Activated CD4-positive, alpha-beta T cell treated with anti-CD3 and anti-CD28 coated beads for 4 hours (primary cell): ENCODE measurements around the gene CDK2AP2.
"Not testable (repeated sequence)": the region's sequence is repeated elsewhere in the genome, so short reads cannot be mapped to it uniquely, and the experiment has no call there.

ENCODE experiments used
- DNase-seq, 2 donors: peaks; one replicate each; pipeline ENCODE4 v3.0.0-alpha.2; 2020

Gene CDK2AP2, protein sequence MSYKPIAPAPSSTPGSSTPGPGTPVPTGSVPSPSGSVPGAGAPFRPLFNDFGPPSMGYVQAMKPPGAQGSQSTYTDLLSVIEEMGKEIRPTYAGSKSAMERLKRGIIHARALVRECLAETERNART

DNA sequence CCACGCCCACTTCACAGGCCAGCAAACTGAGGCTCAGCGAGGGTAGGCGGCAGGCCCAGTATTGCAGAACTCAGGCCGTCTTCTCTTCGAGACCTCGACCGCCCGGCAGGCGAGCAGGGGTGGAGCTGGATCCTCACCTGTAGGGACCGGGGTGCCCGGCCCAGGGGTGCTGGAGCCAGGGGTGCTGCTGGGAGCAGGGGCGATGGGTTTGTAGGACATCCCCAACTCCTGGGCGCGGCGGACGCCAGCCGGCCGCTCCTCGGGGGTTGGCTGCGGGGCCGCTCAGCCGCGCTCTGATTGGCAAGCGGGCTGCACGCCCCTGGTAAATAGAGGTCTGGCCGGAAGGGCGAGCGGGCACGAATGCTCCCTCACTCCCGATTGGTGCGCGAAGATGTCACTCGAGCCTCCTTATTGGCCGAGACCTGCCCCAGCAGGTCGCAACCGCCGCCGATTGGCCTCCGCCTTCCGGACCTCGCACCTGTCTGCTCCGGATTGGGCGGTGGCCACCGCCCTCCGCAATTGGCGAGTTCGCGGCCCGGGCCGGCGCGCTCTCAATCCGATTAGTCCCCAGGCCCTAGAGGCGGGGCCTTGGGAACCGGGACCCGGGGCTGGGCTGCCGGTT is at the start of gene CDK2AP2:
Gene CDK2AP2, minus strand, starts transcription at position 299 of the 622 bp plus-strand sequence. Its CDS starts 80 bp downstream, at position 219.
- DNase-seq, result peak; percentile 94 to 97

DNA sequence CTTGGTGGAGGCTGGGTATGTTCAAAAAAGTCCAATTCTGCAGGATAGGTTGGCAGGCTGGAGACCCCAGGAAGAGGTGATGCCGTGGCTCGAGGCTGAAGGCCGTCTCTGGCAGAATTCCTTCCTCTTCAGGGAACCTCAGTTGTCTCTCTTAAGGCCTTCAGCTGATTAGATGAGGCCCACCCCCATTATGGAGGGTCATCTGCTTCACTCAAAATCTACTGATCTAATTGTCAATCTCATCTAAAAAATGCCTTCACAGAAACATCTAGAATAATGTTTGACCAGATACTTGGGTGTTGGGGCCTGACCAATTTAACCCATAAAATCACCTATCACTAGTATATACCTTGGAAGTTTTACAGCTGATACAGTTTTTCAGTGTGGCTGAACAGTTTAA is 48.3 kb upstream of the CDK2AP2 start:
- DNase-seq, result no peak

DNA sequence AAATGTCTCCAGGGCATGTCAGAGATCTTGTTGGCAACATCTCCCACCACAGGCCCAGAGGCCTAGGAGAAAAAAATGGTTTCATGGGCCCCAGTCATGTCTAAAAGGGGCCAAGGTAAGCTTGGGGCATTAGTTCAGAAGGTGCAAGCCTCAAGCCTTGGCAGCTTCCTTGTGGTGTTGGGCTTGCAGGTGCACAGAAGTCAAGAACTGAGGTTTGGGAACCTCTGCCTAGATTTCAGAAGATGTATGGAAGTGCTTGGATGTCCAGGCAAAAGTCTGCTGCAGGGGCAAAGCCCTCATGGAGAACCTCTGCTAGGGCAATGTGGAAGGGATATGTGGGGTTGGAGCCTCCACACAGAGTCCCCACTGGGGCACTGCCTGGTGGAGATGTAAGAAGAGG is 43.7 kb upstream of the CDK2AP2 start:
- DNase-seq, result not testable (repeated sequence)

DNA sequence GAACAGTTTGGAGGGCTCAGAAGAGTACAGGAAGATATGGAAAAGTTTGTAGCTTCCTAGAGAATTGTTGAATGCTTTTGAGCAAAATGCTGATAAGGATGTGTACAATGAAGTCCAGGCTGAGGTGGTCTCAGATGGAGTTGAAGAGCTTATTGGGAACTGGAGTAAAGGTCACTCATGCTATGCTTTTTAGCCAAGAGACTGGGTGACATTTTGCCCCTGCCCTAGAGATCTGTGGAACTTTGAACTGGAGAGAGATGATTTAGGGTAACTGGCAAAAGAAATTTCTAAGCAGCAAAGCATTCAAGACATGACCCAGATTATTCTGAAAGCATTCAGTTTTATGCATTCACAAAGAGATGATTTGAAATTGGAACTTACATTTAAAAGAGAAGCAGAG is 43.2 kb upstream of the CDK2AP2 start:
- no peak for DNase-seq

DNA sequence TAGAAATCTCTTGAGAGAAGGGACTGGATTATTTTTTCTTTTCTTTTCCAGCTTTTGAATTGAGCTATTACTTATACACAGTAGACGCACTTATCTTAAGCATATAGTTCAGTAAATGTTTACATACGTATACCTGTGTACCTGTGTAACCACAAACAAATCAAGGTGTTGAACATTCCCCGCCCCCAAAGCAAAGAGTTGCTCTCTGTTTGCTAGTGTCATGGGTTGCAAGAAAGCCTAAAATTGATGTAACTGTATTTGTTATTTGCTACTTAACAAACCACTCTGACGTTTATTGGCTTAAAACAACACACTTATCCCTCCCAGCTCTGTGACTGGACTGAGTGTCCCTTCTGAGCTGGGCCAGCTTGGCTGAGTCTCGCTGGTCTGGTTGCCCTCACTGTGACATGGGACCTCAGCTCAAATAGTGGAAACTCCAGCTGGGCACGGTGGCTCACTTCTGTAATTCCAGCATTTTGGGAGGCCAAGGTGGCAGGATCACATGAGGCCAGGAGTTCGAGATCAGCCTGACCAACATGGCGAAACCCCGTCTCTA is 40.7 kb upstream of the CDK2AP2 start:
- DNase-seq, result no peak

DNA sequence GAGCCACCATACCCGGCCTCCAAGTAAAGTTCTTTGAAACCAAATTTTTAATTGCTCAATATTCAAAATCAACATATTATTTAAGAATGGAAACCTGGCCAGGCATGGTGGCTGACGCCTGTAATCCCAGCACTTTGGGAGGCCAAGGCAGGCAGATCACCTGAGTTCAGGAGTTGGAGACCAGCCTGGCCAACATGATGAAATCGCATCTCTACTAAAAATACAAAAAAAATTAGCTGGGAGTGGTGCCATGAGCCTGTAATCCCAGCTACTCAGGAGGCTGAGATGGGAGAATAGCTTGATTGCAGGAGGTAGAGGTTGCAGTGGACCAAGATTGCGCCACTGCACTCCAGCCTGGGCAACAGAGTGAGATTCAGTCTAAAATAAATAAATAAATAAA is 40.1 kb upstream of the CDK2AP2 start:
- DNase-seq, result not testable (repeated sequence)

DNA sequence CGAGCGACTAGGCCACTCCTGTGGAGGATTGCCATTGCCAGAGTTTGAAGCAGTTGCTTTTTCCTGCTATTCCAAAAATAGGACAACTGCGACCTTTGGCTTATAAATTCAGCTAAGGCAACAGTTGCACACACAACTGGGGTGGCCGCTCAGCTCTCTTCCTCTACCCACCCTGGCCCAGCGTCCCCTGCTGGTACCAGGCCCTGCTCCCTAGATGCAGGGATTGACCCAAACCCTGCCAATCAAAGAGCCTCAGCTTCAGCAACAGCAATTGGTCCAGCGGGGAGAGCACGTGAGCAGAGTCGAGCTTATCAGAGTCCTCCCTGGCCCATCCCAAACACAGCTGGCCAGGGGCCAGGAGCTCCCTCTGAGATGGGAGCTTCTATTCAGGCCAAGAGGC is 37.3 kb upstream of the CDK2AP2 start:
- no peak for DNase-seq

DNA sequence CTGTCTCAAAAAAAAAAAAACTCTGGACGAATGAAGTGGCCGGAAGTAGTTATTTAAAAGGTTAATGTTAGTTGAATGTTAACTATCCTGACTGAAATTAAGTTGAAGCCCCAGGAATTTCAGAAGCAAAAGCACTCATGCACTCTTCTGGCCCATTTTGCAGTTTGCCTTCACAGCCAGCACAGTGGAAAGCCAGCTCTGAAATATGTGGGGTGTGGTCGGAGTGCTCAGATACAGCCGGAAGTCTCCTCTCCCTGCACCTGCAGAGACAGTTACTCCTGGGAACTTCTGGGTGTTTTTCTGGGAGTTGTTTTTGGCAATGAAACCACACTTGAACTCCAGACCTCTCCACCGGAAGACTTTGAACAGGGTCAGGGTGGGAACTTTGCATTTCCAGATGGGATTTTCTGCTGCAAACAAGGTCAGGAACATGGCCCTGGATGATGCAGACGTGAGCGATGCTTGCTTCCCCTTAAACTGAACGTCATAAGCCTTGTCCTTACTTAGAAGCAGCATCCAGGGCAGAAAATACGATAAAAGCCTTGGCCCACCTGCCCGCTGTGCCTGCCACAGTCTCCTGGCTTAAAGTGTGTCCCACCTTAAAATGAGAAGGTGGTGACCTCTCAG is 36.8 kb upstream of the CDK2AP2 start:
- DNase-seq, result no peak

DNA sequence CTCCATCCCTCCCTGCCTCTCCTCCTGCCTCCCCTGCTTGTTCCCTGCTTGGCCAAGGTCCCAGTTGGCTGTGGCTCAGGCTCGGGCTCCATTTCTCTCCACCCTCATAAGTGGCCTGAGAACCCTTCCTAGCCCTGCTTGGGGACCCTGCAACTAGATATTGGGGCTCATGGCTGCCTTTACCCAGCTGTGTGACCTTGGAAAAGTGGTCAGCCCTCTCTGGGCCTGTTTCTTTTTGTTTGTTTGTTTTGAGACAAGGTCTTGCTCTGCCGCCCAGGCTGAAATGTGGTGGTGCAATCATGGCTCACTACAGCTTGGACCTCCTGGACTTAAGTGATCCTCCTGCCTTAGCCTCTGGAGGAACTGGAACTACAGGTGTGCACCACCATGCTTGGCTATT is 35.6 kb upstream of the CDK2AP2 start:
- no peak for DNase-seq

DNA sequence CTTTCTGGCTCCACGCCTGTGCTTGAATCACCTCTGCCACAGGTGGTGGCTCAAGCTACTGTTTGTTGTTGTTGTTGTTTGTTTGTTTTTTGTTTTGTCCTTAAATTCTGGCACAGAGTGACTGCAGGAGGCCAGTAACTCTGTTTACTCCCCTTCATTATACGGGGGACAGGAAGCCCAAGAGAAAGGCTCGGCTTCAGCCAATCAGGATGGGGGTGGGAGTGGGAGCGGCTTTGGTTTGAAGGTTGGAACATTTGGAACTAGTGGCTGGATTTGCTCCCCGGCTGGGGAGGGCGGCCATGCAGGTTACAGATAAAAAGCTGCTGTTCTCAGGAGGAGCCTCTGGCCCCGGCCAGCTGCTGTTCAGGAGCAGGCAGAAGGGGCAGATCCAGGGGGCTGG is 35.0 kb upstream of the CDK2AP2 start:
- DNase-seq, result no peak

DNA sequence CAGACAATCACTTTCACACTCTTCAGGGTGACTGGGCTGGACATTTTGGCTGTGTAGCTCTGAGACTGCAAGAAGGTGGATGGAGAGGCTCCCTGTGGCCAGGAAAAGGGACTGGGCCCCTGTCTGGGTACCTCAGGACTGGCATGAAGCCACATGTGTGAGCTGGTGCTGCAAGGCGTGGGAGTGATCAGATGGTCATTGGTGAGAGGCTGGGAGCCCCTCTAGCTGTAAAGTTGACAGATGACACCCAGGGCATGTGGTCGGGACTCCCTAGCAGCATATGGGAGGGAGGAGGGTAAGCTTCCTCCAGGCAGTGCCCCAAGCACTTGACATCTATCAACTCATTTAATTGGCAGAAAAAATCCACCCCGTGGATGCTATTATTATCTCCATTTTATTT is 34.2 kb upstream of the CDK2AP2 start:
- DNase-seq, result no peak

DNA sequence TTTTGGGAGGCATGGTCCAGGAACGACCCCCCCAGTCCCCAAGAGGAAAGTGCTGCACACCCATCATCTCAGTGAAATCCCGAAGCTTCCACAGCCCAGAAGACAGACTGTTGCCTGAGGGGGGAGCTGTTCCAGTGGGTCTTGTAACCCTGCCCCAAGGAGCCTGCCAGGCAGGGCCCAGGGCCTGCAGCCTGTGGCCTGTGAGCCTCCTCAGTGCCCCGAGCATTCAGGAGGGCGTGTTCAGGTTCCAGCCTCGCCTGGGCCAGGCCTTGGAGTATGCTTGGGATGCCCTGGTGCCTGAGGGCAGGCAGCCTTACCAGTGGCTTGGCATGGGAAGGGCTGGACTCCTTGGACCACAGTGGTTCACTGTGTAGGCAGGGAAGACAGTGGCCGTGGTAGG is 33.2 kb upstream of the CDK2AP2 start:
- no peak for DNase-seq

DNA sequence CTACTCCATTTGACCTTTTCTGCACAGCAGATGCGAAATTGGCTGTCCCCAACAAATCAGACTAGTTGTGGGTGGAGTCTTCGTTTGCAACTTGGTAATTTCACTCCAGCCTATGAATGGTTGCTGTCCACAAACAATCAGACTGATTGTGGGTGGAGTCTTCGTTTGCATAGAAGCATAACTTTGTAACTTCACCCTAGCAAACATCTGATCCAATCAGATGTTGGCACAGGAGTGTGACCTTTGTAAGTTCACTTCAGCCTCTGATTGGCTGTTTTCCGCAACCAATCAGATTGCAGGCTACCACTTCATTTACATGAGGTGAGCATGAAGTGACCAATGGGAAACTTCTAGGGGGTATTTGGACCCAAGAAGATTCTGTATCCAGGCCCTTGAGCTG is 31.6 kb upstream of the CDK2AP2 start:
- no peak for DNase-seq

DNA sequence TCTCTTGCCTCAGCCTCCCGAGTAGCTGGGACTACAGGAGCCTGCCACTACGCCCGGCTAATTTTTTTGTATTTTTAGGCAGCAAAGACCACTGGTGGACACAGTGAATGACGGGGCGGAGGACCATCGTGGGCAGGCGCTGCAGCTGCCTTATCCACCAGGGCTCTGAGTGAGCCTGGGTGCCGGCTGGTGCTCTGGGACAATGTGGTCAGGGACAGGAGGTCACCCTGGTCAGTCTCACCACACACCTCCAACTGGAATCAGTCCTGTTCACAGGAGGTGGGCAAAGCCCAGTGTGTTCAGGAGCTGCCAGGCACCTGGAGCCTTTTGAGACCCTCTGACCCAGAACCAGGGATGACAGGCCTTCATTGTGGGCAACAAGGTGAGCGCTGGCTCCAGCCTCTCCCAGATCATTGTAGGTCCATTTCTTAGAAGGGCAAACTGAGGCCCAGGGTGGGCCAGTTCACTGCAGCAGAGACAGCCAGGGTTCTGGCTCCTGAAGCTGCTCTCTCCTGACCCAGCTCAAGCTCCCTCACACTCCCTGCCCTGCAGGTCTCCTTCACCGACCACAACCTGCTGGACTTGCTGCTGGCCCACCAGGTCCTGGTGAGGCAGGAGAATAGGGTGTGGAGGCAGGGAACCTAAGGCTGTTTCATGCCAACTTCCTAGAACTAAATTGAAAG is 31.0 kb upstream of the CDK2AP2 start:
- DNase-seq, result no peak

DNA sequence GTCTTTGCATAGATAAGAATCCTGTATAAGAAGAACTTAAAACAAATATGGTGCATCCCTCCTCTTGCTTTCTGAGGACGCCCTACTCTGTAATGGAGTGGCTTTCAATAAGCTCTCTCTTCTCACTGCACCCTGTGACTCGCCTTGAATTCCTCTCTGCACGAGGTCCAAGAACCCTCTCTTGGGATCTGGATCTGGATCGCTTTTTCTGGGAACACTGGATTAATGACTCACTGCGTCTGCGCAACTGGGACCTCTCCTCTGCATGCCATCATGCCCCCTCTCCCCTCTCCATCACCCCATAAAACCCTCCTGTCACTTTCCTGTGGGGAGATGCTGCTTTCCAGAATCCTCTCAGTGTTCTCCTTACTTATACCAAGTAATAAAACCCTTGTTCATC is 30.3 kb upstream of the CDK2AP2 start:
- DNase-seq, result no peak

DNA sequence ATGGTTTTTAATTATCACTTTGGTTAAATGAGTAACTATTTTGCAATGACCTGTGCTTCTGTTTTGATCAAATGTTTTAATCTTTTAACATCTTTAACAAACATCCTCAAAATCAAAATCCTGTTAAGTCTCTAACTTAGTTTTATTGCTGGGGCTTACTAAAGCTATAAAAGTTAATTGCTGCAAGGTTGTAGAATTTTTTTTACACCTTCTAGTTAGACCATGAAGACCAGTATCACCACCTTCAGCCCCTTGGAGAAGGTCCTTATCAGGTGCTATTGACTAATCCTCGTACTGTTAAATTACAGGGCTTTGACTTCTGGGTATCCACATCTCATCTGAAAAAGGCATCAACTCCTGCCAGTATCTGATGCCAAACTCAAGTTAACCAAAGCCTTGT is 27.6 kb upstream of the CDK2AP2 start:
- no peak for DNase-seq

DNA sequence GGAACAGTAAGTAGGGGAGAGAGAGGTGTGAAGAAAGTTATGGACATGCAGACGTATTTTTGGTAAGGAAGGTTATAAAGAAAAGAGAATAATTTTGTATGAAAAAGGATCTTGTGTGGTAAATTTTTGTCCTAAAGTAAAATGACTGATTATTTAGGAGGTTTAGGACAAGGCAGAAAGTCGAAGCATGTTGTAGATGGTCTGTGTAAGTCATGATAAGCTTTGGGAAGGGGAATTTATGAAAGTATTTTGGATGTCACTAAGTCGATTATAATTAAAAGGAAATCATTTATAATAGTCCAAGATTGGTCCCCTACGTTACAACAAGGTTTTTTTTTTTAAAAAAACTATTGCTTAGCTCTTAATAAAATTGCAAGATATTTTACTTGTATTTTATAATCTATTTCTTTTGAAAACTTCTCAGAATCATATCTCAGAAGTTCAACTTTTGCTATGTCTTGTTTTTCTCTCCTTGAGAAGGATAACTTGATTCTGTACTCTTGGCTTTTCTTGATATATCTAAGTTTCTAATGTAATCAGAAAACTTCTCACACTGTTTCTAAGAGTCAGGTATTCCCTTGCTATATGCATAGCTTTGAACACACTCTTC is 26.2 kb upstream of the CDK2AP2 start:
- DNase-seq, result no peak

DNA sequence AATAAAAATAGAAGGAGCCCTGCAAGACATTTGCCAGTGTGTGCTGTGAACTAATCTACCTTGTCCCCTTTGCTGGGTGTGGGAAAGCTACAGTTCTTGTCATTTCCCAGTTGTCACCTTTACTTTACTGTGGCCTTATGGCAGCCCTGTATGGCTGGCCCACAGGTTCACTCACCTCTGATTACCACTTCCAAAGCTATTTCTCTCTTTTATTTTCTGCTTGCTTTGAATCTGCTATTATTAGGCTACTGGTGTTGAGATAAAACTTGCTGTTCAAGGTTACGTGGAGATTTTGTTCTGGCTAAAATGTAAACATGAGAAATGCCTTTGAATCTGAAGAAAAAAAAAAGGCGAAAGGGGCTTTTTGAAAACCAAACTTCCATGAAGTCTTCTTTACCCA is 24.9 kb upstream of the CDK2AP2 start:
- no peak for DNase-seq

DNA sequence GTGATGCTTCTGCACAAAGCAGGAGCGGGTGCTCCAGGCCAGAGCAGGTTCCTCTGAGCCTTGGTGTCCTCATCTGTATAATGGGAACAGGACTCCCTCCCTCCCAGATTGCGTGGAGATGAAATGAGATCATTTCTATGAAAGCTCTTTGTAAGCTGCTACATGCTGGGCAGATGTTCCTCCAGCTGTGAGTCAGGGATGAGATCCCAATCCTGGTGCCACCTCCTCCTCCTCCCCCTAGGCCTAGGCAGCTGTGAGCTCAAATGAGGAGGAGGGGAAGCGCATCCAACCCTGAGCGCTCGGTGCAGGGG is 22.3 kb upstream of the CDK2AP2 start:
- DNase-seq, result no peak

DNA sequence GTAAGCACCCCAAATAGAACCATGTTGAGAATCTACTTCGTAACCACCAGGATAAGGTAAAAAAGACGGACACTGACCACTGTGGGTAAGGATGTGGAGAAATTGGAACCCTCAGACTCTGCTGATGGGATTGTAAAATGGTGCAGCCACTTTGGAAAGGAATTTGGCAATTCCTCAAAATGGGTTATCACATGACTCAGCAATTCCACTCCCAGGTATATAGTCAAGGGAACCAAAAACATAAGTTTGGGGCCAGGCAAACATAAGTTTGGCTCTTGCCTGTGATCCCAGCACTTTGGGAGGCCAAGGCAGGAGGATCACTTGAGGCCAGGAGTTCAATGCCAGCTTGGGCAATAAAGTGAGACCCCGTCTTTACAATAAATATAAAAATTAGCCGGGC is 20.4 kb upstream of the CDK2AP2 start:
- no peak for DNase-seq

DNA sequence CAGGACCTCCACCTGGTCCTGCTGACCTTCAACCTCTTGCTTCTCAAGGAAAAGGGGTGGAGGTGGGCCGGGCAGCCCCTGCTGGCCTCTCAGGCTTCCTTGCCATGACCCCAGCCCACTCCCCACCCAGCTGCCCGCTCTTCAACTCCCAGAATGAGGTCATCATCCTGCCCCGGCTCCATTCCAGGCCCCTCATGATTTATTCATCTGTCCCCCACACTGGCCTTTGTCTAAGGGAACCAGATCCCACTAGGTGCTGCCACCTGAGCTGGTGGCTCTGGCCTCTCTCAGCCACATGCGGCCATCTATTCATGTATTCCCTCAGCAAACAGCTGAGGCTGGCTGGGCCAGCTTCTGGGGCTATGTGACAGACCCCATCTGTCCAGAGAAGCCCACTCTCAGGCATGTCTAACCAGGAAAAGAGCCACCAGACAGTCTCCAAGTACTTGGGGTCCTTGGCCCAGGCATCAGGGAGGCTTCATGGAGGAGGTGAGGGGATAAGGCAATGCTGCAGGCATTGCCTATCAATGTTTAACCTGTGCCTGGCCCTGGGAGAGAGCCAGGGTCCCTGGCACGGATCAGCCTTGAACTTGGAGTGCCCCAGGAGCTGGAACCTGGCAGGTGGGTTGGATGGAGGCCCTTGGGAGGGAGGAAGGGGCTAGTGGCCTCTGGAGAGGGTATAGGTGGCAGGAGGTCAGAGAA is 17.5 kb upstream of the CDK2AP2 start:
- no peak for DNase-seq

DNA sequence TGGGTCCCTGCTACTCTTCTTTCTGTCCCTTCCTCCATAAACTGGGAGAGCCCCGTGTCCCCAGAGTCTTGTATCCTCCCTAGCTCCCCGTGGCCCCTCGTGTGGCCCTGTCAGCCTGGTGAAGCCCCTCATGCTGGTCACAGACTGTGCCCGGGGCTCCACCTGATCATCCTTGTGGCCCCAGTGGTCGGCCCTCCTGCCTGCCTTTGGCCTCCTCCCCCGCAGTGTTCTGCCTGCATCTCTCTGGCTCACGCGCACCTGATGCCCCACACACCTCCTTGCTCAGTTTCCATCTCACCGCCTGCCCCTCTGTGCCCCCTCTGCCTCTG is 16.5 kb upstream of the CDK2AP2 start:
- DNase-seq, result no peak
